Testis (tissue), 2 donors: ENCODE data around the gene TOX2.

ENCODE experiments used
- CTCF ChIP-seq, 3 experiments: fragments of 450-650 bp in 2 of 3; fragments of 200-600 bp in 1 of 3; sonication (generic) in 1 of 3; IDR thresholded peaks; one replicate each; pipeline ENCODE4 v1.5.1; 2016 to 2019; ENCODE audit warnings: antibody characterized with exemption in 3 of 3, mild to moderate bottlenecking in 2 of 3, moderate library complexity in 1 of 3
- POLR2A ChIP-seq: fragments of 450-650 bp; IDR thresholded peaks from one replicate; pipeline ENCODE4 v1.6.1; 2017; ENCODE audit warnings: antibody characterized with exemption, mild to moderate bottlenecking, moderate library complexity

DNA sequence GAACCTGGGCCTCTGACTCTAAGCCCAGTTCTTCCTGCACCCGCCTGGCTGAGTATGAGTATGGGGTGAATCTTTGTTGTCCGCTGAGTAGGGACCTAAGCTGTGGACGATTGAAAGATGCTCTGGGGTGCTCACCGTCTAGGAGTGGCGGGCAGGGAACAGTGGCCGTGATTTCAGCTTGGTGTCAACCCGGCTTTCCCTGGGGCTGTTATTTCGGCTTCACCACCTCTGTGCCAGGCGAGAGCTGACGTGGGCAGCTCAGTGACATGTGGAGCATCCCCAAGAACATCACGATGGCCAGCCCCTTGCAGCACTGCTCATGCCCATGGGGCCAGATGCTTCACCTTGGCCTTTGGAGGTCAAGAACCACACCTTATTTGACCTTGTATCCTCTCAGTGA, 102.6 kb downstream of the TOX2 start:
- TF ChIP-seq CTCF (IDR thresholded peaks at IDR 0.05) = no peak
- no peak for TF ChIP-seq POLR2A
